A549 treated with ZK216348 at 1 μM for 4 hours (cell line): ENCODE results near the gene WDR49. TPM values are rescaled to one million over a fixed set of nuclear protein-coding genes. Genes with fewer than 3 reads are reported as not detected.

ENCODE experiments used
- total RNA-seq: library from RNA; stranded (reverse); fragments of 200-300 nt; extraction: Qiagen RNA extraction; gene quantifications from 5 replicates; pipeline ENCODE4 v1.2.3, GENCODE V29; 2022; ENCODE audit warnings: low read depth

Gene WDR49
- total RNA-seq = not detected in 5 replicates

DNA sequence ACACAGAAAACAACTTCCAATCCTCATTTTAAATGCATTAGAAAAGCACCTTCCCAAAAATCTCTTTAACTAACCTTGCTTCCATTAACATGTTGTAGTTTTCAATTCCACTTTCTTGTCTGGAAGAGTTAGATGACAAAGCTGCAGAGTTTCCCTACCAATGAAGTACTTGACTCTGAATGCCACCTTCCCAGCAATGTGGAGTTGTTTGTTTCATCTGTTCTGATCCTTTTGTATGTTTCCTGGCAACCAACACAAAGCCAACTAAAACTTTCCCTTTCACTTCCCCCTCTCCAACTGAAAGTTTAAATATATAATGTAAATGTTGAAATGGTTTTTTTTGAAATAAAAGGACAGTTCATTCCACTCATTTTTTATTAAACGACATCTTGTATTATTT, at the start of gene WDR49:
TSS of gene WDR49 (minus strand) at position 183 of the 400 bp plus-strand sequence. CDS start 517 bp downstream, outside the sequence.

DNA sequence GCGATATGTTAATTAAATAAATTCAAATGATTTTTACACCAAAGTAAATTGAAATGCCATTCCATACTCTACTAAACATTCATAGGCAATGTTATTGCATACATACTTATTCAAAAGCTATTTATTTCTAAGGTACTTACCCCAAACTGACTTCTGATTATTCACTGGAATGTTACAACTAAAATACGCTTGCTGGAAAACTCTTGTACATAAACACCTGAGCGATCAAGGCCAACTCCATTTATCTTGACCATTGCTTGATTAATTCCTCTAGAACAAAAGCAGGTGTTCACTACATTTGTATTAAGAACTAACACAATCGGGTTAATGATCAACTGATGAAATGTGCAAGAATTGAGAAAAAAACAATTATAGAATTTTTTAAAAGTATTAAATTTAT, 179.9 kb downstream of the WDR49 start, which contains the start of gene SERPINI2:
TSS of gene SERPINI2 (minus strand) at position 180 of the 400 bp plus-strand sequence. CDS start 2,208 bp downstream, outside the sequence.

Other genes with a start within 250 kb of the WDR49 start
- gene SERPINI2, start 179.9 kb downstream of the WDR49 start, total RNA-seq = not detected in 5 replicates
- 49.3 to 75.1 TPM (median 55.4 TPM) in 5 replicates for gene PDCD10, start 81.0 kb upstream of the WDR49 start, total RNA-seq
- gene SERPINI1, start 81.8 kb upstream of the WDR49 start, total RNA-seq = 2.1 to 3.5 TPM (median 3.1 TPM) in 5 replicates